Effector CD8-positive, alpha-beta T cell (primary cell): ENCODE measurements around the gene PRDX6.
"Not testable (repeated sequence)": the region's sequence is repeated elsewhere in the genome, so short reads cannot be mapped to it uniquely, and the experiment has no call there.

Experiments
- DNase-seq: peaks from one replicate; lab custom pipeline; 2025; lab: John Stamatoyannopoulos, UW

Gene PRDX6

DNA sequence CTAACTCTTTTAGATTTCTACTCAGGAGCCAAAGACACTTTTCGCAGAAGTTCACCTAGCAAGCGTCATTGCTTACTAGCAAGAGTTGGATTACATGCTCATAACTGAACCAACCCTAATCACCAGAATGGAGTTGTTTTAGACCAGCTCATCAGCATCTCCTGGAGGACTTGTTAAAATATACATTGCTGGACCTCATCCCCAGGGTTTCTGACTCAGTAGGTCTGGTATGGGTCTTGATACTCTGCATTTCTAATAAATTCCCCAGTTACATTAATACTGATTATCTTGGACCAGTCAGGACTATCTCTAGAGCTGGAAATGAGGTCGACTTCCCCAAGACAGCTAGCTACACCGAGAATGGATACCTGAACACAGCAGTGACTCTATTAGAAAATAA is 9.7 kb upstream of the PRDX6 start:
- no peak for DNase-seq

DNA sequence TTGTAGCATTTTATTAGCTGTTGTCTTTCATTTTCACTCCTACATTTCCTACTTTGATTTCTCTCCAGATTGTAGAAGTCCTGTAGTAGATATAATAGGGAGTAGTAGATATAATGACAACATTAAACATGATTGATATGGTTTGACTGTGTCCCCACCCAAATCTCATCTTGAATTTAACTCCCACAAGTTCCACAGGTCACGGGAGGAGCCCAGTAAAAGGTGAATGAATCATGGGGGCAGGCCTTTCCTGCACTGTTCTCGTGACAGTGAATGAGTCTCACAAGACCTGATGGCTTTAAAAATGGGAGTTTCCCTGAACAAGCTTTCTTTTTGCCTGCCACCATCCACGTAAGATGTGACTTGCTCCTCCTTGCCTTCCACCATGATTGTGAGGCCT is 7.5 kb upstream of the PRDX6 start:
- DNase-seq = no peak

DNA sequence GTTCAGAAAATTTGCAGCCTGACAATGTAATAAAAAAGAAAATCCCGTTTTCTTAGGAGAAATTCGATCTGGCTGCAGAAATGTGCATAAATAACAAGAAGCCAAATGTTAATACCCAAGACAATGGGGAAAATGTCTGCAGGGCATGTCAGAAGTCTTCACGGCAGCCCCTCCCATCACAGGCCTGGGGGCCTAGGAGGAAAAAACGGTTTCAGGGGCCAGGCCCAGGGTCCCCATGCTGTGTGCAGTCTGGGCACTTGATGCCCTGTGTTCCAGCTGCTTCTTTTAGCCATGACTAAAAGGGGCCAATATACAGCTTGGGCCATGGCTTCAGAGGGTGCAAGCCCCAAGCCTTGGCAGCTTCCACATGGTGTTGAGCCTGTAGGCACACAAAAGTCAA is 6.5 kb upstream of the PRDX6 start:
- no peak for DNase-seq

DNA sequence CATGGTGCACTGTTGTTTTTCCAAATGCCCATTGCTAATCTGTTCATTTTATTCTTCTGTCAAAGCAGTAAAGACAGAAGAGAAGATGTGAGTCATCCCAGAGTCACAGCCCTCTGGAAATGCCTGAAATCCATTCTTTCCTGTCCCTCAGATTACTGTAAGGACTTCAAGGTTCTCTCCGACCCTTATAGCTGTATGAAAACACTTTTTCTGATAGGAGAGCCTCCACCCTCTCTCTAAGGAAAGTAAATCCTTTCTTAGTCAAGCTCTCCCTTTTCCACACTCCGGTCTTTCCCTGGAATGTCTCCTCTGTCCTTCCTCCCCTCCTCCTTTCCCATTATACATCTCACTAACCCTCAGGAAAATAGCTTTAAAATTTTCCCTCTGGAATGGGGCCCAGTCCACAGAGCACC is 3.5 kb upstream of the PRDX6 start:
- DNase-seq = no peak

DNA sequence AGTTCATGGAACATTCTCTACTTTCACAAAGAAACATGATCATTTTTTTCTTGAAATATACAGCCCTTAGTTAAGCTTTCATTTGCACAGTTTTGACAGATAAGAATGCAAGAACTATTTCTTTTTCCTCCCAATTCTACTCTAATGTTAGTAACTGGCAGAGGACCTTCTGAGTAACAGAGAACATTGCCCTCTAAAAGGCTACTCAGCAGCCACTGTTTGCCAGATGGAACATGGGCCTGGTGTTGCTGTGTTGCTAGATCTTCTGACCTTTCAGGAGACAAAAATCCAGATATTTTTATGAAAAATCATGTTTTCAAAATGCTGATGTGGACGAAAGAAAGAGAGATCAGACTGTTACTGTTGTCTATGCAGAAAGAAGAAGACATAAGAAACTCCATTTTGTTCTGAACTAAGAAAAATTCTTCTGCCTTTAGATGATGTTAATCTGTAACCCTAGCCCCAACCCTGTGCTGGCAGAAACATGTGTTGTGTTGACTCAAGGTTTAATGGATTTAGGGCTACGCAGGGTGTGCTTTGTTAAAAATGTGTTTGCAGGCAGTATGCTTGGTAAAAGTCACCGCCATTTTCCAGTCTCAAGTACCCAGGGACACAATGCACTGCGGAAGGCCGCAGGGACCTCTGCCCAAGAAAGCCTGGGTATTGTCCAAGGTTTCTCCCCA is 2.9 kb upstream of the PRDX6 start:
- no peak for DNase-seq

DNA sequence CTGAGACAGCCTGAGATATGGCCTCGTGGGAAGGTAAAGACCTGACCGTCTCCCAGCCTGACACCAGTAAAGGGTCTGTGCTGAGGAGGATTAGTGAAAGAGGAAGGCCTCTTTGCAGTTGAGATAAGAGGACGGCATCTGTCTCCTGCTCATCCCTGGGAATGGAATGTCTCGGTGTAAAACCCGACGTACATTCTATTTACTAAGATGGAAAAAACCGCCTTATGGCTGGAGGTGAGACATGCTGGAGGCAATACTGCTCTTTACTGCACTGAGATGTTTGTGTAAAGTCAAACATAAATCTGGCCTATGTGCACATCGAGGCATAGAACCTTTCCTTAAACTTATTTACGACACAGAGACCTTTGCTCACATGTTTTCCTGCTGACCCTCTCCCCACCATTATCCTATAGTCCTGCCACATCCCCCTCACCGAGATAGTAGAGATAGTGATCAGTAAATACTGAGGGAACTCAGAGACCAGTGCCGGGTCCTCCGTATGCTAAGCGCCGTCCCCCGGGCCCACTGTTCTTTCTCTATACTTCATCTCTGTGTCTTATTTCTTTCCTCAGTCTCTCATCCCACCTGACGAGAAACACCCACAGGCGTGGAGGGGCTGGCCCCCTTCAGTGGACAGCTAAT is 2.2 kb upstream of the PRDX6 start:
- DNase-seq = not testable (repeated sequence)

DNA sequence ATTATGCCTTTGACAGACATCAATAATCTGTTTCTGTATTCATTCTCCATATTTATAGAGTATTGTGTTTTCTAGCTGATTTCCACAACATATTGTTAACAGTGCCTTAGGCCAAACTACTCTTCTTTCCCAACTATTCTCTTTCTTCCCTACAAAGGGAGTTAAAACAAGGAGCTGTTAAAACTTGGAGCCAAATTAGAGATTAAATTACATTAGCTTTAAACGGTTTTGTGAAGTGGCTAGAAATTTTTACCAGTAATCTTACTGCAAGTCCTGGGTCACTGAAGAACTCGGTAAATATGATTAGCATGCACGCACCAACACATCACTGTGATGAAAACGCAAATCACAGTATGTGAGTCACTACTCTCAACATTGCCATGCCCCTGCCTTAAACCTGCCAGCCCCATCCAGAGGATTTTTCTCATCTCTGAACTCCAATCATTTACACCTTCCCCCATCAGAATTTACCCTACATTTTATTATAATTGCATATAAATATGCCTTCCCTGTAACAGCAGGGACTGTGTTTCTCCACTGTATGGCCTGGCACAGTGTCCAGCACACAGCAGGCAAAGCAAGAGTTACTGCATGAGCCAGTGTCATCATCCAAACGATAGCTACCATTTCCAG is 1.5 kb upstream of the PRDX6 start:
- no peak for DNase-seq

DNA sequence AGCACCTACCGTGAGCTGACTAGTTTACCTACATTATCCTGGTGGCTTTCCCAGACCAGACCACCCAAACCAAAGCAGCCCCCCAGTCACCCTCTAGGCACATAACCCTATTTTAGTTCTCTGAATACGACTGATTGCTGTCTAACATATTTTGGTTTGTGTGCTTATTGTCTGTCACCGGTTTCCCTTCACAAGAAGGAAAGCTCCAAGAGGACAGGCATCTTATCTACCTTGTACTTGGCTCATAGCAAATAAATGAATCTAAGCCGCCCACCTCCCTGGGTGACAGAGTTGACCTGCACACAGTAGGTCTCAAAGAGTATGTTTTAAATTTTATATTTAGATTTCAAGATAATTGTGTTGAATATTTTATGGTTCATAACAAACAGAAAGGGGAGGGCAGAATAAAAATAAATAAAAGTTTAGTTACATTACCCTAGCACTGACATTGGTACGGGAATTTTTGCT is 904 bp upstream of the PRDX6 start:
- no peak for DNase-seq

DNA sequence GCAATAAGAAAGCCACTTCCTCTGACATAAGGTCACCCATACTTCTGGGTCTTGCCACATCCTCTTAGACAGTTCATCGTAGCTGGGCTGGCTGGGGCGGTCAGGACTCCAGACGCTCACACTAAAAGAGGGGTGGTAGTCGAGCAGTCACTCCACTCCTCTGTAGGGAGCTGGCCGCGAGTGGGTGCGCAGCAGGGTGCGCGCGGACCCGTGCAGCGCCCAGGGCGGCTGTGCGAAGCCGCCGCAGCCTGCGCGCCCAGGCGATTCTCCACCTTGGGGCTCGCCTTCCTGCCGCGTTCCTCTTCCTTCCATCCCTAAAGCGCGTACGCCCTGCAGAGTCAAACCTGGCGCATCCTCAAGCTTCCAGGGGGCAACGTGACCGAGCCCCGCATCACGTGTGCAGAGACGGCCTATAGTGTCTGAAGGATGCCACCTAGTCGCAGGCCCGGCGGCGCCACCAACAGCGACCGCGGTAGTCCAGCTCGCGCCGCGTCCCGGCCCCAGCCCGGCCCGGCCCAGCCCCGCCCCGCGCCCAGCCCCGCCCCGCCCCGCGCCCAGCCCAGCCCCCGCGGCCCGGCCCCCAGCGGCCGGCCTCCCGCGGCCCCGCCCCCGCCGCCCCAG is 360 bp upstream of the PRDX6 start:
- no peak for DNase-seq

DNA sequence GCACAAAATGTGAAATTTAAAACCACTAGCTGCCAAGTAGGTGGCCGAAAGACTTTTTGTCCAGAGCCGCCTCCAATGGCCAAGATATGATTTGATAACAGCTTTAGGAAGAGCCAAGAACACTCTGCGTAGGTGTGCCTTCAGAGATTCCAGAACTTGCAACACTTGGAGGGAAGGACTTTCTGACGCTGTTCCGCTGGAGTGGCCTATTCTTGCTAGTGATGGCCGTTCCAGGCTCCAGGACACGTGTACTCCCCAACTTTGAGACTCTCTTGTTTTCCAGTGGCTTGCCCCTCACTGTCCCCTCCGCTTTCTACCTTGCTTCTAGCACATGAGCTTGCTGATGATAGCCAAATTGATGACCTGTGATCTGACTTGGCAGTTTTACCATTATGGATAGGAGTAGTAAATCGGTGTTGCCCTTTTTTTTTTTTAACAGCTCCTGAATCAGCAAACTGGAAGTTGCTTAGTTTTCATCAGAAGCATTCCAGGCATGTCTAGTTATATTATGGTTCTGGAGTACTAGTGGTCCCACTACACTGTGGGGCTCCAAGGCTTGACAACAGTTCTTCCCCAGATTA is 1.0 kb downstream of the PRDX6 start:
- no peak for DNase-seq

DNA sequence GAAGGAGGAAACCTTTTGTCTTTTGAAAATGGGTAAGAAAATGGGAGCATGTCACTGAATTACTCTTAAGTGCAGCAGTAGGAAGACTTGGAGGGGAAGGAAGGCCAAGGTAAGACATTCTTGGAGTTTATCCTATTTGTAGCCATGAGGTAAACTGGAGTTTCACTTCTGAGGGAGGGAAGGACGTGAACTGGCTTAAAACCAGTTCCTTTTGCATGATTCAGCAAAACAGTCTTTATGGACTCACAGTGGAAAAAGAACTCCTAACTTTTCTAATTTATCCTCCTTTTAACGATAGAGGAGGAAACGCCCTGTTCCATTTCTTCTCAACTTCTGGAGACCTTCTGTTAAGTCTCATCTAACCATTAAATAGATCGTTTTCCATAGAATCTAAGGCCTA is 2.5 kb downstream of the PRDX6 start:
- DNase-seq = no peak

DNA sequence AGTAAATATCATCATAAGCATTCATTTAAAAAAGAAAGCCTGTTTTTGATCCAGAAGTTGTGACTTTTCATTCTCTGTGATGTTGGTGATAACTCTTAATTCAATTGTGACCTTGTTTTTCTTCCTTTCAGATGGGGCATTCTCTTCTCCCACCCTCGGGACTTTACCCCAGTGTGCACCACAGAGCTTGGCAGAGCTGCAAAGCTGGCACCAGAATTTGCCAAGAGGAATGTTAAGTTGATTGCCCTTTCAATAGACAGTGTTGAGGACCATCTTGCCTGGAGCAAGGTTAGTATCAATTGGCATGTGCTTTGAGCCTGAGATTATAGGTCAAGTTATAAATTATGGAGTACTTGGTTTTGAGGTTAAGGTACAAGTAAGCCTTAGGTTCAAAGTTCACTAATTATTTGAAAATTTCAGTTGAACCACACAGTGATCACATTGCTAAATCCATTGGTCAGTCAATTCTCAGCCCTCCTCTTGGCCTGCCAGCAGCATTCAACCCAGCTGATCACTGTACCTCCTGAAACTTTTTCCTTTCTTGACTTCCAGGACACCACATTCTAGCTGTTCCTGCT is 4.1 kb downstream of the PRDX6 start:
- no peak for DNase-seq

DNA sequence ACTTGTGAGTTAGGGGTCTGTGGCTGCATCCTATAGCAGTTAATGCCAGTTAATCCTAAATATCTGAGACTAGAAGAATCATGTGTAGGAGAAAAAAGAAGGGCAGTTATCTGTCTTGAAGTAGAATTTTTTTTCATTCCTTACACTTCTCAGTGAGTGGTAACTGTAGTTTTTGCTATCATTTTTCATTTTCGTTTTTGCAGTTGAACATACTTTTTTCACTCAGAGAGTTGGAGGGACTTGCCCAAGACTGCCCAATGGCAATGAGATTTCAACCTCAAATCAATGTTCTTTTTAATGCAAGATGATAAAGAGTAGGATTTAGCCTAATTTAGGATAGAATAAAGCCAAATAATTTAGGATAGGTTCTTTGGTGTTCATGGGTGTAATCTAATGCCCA is 5.5 kb downstream of the PRDX6 start:
- no peak for DNase-seq

DNA sequence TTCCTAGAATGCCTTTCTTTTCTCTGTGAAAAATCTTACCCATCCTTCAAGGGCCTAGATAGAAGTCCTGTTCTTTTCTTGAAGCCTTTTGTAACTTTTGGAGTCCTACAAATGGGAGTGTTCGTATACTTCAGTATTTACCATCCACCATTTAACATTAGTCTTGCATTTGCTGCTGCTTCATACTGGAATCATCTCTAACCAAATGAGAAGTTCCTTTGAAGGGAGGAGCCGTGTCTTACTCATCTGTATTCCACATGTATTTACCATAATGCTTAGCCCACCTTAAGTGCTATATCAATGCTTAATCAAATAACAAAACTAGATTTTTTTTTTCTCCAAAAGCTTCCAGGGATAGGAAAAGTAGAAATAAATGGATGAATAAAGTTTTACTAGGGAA is 7.1 kb downstream of the PRDX6 start:
- no peak for DNase-seq

DNA sequence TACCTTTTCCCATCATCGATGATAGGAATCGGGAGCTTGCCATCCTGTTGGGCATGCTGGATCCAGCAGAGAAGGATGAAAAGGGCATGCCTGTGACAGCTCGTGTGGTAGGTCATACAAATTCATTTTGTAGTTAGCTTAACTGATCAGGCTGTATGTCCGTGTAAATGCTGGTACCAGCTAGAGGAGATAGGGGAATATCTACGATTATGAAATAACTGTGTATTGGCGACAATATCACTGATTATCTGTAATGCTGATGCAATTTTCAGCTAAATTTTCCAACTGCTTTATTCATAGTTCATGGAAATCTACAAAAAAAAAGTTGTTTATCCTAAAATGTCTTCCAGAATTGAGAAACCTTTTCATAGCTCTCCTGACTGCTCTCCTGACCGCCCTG is 8.3 kb downstream of the PRDX6 start:
- DNase-seq = no peak

DNA sequence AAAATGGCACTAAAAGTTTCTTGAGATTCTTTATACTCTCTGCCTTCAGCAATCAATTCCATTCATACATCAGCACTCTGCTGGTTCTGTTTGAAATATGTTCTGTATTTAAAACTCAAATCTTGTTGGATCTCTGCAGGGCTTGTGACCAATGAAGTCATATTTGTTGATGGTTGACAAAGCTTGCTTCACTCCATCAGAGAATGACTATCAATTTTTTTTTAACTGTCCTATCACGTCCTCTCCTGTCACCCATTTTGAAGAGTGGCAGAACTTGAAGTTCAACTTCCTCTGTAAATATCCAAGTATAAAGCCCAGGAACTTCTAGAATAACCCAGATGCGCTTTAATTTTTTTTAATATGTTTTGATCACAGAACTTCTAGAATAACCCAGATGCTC is 10.9 kb downstream of the PRDX6 start:
- DNase-seq = no peak

DNA sequence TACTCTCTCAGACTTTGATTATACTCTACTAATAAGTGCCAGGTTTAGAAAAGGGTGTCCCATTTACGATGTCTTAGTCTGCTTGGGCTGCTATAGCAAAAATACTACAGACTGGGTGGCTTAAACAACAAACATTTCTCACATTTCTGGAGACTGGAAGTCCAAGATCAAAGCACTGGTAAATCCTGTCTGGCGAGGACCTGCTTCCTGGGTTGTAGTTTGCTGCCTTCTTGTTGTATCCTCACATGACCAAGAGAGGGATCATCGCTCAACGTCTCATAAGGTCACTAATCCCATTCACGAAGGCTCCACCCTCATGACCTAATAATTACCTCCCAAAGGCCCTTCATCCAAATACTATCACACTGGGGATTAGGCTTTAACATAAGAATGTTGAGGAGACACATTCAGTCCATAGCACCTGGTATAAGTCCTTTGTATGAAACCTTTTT is 12.0 kb downstream of the PRDX6 start:
- DNase-seq = no peak

DNA sequence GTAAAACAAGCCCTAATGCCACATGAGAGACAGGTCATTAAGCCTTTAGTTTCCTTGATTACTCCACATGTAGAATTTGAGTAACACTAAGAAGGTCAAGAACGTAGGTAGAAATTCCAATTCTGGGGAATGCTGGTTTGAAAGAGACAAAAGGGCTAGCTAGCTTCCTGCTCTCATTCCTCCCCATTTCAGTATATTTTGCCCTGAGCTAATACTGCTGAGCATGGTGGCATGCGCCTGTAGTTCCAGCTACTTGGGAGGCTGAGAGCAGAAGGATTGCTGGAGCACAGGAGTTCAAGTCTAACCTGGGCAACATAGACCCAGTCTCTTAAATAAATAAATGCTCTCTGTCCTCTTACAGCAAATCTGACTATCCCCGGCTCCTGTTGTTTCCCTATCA is 12.8 kb downstream of the PRDX6 start:
- no peak for DNase-seq

DNA sequence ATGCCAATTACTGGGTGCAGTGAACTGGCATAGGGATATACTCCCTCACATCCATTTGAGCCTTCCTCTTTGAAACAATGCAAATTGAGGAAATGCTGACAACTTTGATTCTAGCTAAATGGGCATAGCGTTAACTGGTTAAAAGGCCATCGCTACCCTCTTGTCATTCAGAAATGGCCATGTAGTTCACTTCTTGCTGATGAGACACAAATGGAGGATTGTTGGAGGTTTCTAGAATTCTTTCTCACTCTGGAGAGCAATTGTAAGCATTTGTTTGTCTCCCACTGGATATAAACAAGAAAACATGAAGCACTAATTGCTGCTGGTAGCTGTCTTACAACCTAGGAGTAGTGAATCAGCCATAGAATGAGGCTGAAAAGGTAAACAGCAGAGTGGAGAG is 14.4 kb downstream of the PRDX6 start:
- DNase-seq = no peak

DNA sequence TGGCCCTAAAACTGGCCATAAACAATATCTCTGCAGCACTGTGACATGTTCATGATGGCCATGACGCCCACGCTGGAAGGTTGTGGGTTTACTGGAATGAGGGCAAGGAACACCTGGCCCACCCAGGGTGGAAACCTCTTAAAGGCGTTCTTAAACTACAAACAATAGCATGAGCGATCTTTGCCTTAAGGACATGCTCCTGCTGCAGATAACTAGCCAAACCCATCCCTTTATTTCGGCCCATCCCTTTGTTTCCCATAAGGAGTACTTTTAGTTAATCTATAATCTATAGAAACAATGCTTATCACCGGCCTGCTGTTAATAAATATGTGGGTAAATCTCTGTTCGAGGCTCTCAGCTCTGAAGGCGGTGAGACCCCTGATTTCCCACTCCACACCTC is 16.0 kb downstream of the PRDX6 start:
- DNase-seq = not testable (repeated sequence)

DNA sequence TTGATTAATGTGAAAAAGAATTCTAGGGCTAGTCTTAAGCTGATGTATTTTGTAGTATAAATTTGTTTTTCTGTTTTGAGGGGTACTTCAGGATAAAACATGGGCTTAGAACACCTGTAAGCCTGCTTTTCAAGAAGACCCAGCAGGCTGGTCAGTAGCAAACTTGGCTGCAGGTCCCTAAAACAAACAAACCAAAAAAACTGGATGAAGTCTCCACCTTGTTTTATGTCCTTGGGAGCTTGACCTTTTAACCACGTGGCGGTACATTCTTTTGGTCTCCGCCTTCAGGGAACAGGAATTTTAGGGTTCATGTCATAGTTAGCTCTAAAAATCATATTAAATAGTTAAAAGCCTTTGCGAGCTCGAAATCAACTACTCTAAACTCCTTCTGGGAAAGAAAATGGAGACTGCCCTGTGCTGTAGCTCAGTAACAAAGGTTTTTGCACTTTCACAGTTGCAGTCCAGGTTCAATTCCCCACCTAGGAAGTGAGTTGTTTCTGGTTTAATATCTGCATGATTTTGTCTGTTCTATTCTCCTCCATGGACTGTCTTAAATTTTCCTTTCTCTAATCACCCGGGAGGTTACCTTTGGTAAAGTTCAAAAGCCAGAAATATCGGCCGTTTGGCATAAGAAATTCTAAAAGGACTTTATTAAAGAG is 18.6 kb downstream of the PRDX6 start:
- no peak for DNase-seq
